Motor neuron (in vitro differentiated cells): ENCODE data around the gene CEMP1. TPM values are rescaled to one million over a fixed set of nuclear protein-coding genes. Genes with fewer than 3 reads are reported as not detected.

Experiments used
- ATAC-seq, 8 experiments: fragments of 200-7000 bp; cut with Tn5 transposase; replicated peaks in 6 of 8; 2 replicates each; pipeline ENCODE4 v1.8.0; 2021; ENCODE audit warnings: mild to moderate bottlenecking in 8 of 8, moderate library complexity in 8 of 8
- H3K27ac ChIP-seq, 2 donors: fragments of 250-450 bp; sonication (Bioruptor Pico); 2 replicates each; pipeline ENCODE4 v1.9.0; 2021; ENCODE audit warnings: antibody characterized with exemption in 2 of 2, mild to moderate bottlenecking in 2 of 2, moderate library complexity in 1 of 2
- H3K4me1 ChIP-seq, 2 donors: fragments of 250-450 bp; sonication (Bioruptor Pico); replicated peaks in 1 of 2; 2 replicates each; pipeline ENCODE4 v1.6.1; 2021; ENCODE audit warnings: antibody characterized with exemption in 2 of 2, mild to moderate bottlenecking in 2 of 2, moderate library complexity in 1 of 2
- H3K4me3 ChIP-seq, 5 donors: fragments of 250-450 bp; sonication (Bioruptor Pico); 2 replicates each; pipeline ENCODE4 v1.9.0; 2021; ENCODE audit warnings: antibody characterized with exemption in 5 of 5, mild to moderate bottlenecking in 5 of 5, moderate library complexity in 4 of 5
- WGBS, 10 experiments: fragments of 450-650 bp; shearing (Covaris generic); methylation state at CpG; one replicate each; pipeline ENCODE4 v1.0.0; 2022; 5-methylcytosine and 5-hydroxymethylcytosine counted together
- in situ Hi-C, 9 experiments: fragments of 400-800 bp; cut with MboI; loops; one replicate each; pipeline ENCODE4 v1.15.0; 2021; ENCODE audit warnings: low sequenced_read_pairs in 9 of 9, low pct_unique_long_range_greater_than_20kb in 2 of 9; ENCODE audit not compliant: unreplicated experiment in 9 of 9
- total RNA-seq, 8 experiments: library from RNA; unstranded; fragments of 300-600 nt; gene quantifications; 2 replicates each; pipeline versions ENCODE4 v1.2.3 to v1.2.4, GENCODE V29; 2022

The CEMP1 gene
- total RNA-seq, 8 experiments from 2014 or later, result 0.76 to 6.4 (median 2.5) TPM

DNA sequence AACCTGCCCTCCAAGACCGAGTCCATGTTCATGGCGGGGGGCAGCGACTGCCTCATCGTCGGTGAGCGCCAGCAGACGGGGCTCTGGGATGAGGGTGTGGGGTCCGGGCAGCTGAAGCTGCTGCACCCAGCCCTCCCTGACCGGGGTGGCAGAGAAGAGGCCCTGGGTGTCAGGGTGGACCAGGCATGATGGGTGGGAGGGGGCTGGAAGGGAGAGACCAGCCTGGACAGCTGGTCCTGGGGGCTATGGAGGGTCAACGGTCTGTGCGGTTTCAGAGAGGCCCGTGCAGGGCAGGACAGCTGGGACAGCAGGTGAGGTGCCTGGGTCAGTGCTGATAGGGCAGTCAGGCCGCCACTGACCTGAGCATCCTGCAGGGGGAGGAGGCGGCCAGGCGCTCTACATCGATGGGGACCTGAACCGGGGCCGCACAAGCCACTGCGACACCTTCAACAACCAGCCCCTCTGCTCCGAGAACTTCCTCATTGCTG lies 30.7 kb downstream of the CEMP1 start:
- no peak for ATAC-seq
- H3K4me1 ChIP-seq, result peaks cover 24 to 30% of the 10 kb centered on the region in 2 donors
- H3K4me3 ChIP-seq, result no peak overlapping the region
- in situ Hi-C loops, result no loop called here
- 100% methylated on average over 1 to 3 of the region's 20 CpGs; no CpG with 5 or more reads in 8 of the 10 experiments for WGBS, 10 experiments
- peak overlapping the region in 1 of 2 donors; percentile 69 for H3K27ac ChIP-seq

DNA sequence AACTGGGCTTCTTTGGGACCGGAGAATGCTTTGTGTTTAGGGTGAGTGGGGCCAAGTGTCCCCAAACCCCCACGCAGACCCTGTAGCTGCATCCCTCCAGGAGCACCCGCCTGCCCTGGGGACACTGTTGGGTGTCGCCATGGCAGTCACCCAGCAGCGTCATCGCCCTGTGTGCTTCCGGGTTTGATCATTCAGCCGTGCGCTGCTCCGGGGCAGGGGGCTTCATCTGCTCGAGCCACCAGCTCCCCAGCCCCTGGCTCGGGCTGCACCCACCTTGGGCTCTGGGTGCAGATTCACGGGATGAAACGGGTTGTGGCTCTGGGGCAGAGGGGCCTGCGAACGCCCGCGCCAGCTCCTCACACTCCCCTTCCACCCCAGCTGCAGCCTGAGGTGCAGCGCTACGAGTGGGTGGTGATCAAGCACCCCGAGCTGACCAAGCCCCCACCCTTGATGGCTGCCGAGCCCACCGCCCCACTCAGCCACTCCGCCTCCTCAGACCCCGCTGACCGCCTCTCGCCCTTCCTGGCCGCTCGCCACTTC lies 31.2 kb downstream of the CEMP1 start:
- Histone ChIP-seq H3K4me3 (no peak overlapping the region), H3K4me1 (peaks cover 24 to 30% of the 10 kb centered on the region in 2 donors), H3K27ac (no peak overlapping the region)
- in situ Hi-C loops, result loop anchor here in 1 of 9 experiments (25.0 kb wide), 1 partner anchor 163 kb away; the partner anchor contains the start of gene ABCA3
- WGBS, 10 experiments, result no CpG with 5 or more reads among the region's 29 CpGs
- no peak for ATAC-seq

DNA sequence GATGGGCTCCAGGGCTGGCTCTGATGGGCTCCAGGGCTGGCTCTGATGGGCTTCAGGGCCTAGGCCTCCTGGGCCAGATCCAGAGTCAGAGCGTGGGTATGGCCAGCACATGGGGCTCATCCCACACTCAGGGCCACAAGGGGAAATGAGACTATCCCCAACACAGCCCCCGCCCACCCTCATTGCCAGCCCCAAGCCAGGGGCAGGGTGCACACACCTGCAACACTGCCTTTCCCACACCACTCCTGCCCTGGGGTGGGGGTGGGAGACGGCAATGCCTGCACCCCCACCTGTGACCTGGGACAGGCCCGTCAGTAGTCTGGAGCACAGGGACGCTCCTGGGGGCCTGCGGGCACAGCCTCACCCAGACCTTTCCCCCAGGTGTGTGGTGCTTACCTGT lies 31.8 kb downstream of the CEMP1 start:
- Histone ChIP-seq H3K27ac (no peak overlapping the region), H3K4me3 (no peak overlapping the region), H3K4me1 (peaks cover 24 to 30% of the 10 kb centered on the region in 2 donors)
- in situ Hi-C loops, result loop anchor here in 1 of 9 experiments (25.0 kb wide), 1 partner anchor 162 kb away; the partner anchor contains the start of gene ABCA3
- no CpG with 5 or more reads among the region's 6 CpGs for WGBS, 10 experiments
- ATAC-seq, result no peak

- 60 to 100% (median 72%) methylated on average over 1 to 3 of the region's 15 CpGs; no CpG with 5 or more reads in 6 of the 10 experiments for WGBS, 10 experiments
- no peak for ATAC-seq
- in situ Hi-C loops, result loop anchor here in 1 of 9 experiments (25.0 kb wide), 1 partner anchor 161 kb away; the partner anchor contains the start of gene ABCA3
- no peak overlapping the region for H3K4me3 ChIP-seq
- H3K4me1 ChIP-seq, result peaks cover 24 to 30% of the 10 kb centered on the region in 2 donors
- H3K27ac ChIP-seq, result no peak overlapping the region
Measured at GRCh38 chr16:2498531-2499253, 32.5 kb downstream of the CEMP1 start.

DNA sequence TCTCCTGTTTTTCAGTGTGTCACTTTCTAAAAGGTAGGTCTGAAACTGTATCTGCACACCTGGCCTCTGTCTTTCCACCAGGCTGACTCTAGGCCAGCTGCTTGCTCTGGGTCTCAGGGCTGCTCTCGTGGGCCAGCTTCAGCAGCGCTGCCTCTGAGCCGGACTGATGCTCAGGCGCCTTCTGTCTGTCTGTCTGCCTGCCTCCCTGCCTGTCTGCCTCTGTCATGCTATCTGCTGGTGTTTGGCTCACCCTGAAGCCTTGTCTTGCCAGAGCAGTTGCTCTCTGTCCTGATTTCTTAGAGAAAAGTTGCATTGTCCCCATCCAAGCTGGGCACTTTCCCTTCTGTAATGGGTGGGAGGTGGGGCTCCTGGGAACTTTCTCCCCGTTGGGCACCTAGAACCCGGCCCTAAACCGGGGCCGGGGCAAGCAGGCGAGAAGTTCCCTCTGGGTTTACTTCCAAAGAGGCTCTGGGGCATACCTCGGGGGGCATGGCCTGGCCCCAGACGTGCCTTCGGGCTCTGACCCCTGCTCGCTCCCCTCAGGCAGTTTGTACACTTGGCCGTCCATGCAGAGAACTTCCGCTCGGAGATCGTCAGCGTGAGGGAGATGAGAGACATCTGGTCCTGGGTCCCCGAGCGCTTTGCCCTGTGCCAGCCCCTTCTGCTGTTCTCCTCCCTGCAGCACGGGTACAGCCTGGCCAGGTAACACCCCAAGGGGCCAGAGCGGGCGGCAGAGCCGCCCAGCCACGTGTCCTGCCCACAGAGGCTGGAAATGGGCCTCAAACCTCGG lies 33.3 kb downstream of the CEMP1 start:
- H3K27ac ChIP-seq, result peak overlapping the region; percentile 61 to 85
- H3K4me1 ChIP-seq, result peaks cover 24 to 29% of the 10 kb centered on the region in 2 donors
- ATAC-seq, result peak in 2 of 8 experiments; percentile 4 to 8
- WGBS, 10 experiments, result 54 to 100% (median 75%) methylated on average over 1 to 4 of the region's 26 CpGs; no CpG with 5 or more reads in 5 of the 10 experiments
- in situ Hi-C loops, result loop anchor here in 1 of 9 experiments (25.0 kb wide), 1 partner anchor 161 kb away; the partner anchor contains the start of gene ABCA3
- no peak overlapping the region for H3K4me3 ChIP-seq

DNA sequence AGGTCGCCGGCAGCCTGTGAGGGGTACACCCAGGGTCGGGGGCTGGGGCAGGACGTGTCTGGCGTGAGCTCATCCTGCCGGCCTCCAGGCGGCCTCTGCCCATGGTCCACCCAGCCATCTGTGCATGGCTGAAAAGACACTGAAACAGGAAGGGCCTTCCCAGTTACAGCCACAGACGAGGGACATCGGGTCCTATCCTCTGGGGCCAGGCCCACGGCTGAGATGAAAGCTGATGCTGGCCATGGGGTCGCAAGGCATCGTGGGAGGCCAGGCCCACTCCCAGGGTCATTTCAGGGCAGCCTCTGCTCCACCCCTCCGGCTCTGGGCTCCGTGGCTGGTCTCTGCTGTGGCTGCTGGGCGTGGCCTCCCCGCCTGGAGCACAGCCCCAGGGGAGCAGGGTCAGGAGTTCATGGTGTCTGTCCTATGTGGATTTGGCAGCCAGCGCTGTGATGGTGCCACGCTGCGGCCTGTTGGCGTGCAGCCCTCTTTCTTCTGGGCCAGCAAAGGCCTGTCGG lies 34.0 kb downstream of the CEMP1 start:
- ATAC-seq, result peak in 6 of 8 experiments; percentile 4 to 75 (median 44)
- in situ Hi-C loops, result loop anchor here in 1 of 9 experiments (25.0 kb wide), 1 partner anchor 160 kb away; the partner anchor contains the start of gene ABCA3
- 0 to 78% (median 44%) methylated on average over 1 to 13 of the region's 21 CpGs; no CpG with 5 or more reads in 5 of the 10 experiments for WGBS, 10 experiments
- no peak overlapping the region for H3K4me3 ChIP-seq
- H3K4me1 ChIP-seq, result peaks cover 23 to 24% of the 10 kb centered on the region in 2 donors
- peak overlapping the region; percentile 61 to 85 for H3K27ac ChIP-seq

- H3K4me1 ChIP-seq, result peaks cover 16 to 18% of the 10 kb centered on the region in 2 donors
- ATAC-seq, result no peak
Measured at GRCh38 chr16:2496223-2497115, 34.7 kb downstream of the CEMP1 start.

GRCh38 chr16:2495041-2495440 lies 36.2 kb downstream of the CEMP1 start:
- H3K4me1 ChIP-seq, result peaks cover 14 to 15% of the 10 kb centered on the region in 2 donors
- 87 to 100% (median 100%) methylated on average over 1 to 4 of the region's 5 CpGs; no CpG with 5 or more reads in 4 of the 10 experiments for WGBS, 10 experiments
- no peak overlapping the region for H3K27ac ChIP-seq
- no peak overlapping the region for H3K4me3 ChIP-seq
- ATAC-seq, result no peak
- in situ Hi-C loops, result loop anchor here in 1 of 9 experiments (25.0 kb wide), 1 partner anchor 158 kb away; the partner anchor contains the start of gene ABCA3

More at GRCh38 chr16:2496223-2497115, 34.7 kb downstream of the CEMP1 start:
- no peak overlapping the region for H3K4me3 ChIP-seq
- in situ Hi-C loops, result loop anchor here in 1 of 9 experiments (25.0 kb wide), 1 partner anchor 159 kb away; the partner anchor contains the start of gene ABCA3
- WGBS, 10 experiments, result 89 to 100% (median 96%) methylated on average over 1 to 28 of the region's 62 CpGs; no CpG with 5 or more reads in 4 of the 10 experiments
- peak overlapping the region; percentile 61 to 85 for H3K27ac ChIP-seq

- ATAC-seq, result no peak
- Histone ChIP-seq H3K4me1 (peaks cover 14 to 15% of the 10 kb centered on the region in 2 donors), H3K27ac (no peak overlapping the region), H3K4me3 (no peak overlapping the region)
- in situ Hi-C loops, result loop anchor here in 1 of 9 experiments (25.0 kb wide), 1 partner anchor 157 kb away; the partner anchor contains the start of gene ABCA3
- 67 to 100% (median 93%) methylated on average over 1 to 5 of the region's 5 CpGs; no CpG with 5 or more reads in 2 of the 10 experiments for WGBS, 10 experiments
Measured at GRCh38 chr16:2494616-2495015, 36.6 kb downstream of the CEMP1 start.

DNA sequence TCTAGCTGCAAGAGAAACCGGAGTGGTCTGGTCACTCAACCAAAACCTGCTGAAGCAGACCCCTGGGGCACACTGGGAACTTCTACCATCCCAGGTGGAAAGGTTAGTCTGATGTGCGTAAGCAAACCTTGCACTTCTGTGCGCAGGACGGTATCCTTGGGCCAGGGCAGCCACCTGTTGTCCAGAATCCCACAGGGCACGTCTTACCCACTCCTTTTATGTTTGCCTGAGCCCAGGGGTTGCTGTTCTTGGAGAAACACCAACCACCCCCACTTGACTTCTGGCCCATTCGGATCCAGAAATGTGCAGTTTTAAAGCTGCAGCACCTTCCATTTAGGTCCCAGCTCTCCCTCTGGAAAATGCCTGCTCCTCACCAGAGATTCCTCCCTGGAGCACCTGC lies 37.6 kb downstream of the CEMP1 start:
- no peak for ATAC-seq
- peaks cover 14 to 15% of the 10 kb centered on the region in 2 donors for H3K4me1 ChIP-seq
- 60 to 100% (median 100%) methylated on average over 1 to 5 of the region's 6 CpGs; no CpG with 5 or more reads in 2 of the 10 experiments for WGBS, 10 experiments
- in situ Hi-C loops, result loop anchor here in 1 of 9 experiments (25.0 kb wide), 1 partner anchor 156 kb away; the partner anchor contains the start of gene ABCA3
- no peak overlapping the region for H3K4me3 ChIP-seq
- no peak overlapping the region for H3K27ac ChIP-seq

GRCh38 chr16:2492292-2492691 lies 38.9 kb downstream of the CEMP1 start:
- Histone ChIP-seq H3K4me3 (no peak overlapping the region), H3K4me1 (peaks cover 8 to 10% of the 10 kb centered on the region in 2 donors), H3K27ac (no peak overlapping the region)
- ATAC-seq, result no peak
- 84 to 96% (median 90%) methylated on average over 4 to 10 of the region's 13 CpGs; no CpG with 5 or more reads in 4 of the 10 experiments for WGBS, 10 experiments
- in situ Hi-C loops, result loop anchor here in 1 of 9 experiments (25.0 kb wide), 1 partner anchor 155 kb away; the partner anchor contains the start of gene ABCA3
